Activated CD8-positive, alpha-beta memory T cell treated with anti-CD3 and anti-CD28 coated beads, Interleukin-2, amount 50 U/mL, for 4 hours (primary cell): ENCODE results near the gene CD63.
"Not testable (repeated sequence)": the region's sequence is repeated elsewhere in the genome, so short reads cannot be mapped to it uniquely, and the experiment has no call there.

Experiments
- DNase-seq: peaks from one replicate; pipeline ENCODE4 v3.0.0-alpha.2; 2020

Gene CD63, protein sequence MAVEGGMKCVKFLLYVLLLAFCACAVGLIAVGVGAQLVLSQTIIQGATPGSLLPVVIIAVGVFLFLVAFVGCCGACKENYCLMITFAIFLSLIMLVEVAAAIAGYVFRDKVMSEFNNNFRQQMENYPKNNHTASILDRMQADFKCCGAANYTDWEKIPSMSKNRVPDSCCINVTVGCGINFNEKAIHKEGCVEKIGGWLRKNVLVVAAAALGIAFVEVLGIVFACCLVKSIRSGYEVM

DNA sequence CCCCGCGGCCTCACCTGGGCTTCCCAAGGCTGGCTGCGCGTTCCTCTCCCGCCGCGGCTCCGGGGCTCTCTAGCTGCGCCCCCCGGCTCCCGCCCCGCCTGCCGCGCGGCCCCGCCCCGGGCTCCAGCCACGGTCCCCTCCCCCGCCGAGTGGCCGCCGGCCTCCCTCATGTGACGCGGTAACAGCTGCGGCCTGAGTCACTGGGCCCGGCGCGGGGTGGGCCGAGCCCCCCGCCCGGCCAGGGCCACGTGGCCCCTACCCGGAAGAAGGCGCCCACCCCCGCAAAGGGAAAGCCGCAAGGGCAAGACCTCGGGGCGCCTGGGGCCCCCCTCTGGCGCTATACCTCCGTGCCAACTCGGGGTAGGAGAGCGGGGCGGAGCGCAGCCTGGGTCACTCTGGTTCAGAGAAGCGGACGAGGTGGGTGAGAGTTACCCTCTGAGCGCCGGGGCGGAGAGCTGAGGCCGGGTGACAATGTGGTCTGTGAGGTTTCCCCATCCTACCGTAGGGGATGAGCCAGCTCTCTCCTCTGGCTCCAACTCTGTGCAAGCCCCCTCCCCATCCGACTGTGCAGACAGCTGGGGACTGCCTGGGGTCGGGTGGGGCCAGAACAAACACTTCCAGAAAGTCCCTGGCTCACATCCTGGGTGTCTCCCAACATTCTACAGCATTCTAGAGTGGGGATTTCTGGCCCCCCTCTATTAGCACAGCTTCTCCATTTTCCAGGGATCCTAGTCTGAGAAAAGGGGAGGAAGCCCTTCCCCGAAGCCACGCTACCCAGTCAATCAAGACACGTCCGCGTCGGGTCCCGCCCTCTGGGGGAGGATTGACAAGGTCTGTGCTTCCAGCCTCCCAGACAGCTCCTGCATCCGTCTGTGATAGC lies at the start of gene CD63:
Gene CD63 (minus strand): TSS at position 71 of the 880 bp plus-strand sequence. CDS start 668 bp downstream, outside the sequence.
- DNase-seq: peak; percentile 74

DNA sequence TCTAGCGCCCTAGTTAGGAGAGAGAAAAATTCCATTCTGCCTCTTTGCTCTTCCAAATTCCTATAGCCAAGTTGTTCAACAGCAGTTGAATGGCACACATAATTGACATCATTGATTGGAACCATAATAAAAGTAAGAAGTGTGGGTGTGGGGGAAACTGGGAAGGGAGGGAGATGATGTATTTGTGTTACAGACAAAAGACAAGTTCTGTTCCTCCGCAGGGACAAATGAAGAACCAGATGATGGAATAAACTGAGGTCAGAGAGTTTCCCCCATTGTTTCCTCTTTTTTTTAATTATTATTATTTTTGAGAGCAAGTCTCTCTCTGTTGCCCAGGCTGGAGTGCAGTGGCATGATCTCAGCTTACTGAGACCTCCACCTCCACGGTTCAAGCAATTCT lies 49.0 kb upstream of the CD63 start:
- no peak for DNase-seq

DNA sequence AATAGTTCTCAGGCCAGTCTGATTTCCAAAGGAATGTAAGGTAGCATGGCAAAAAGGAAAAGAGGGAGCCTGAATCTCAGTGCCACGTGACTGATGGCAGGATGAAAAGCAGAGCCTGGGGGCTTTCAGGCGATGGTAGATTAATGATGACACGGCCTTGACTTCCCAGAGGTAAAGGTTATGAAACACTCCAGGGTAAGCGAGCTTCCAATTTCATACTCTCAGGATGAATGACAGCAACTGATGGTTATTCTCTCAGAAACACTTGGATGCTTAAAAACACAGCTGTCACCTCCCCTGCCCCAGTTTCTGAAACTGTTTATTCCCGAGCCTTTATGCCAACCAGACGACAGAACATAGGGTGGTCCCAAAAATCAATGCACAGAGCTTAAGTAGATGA lies 42.9 kb upstream of the CD63 start:
- DNase-seq: no peak

DNA sequence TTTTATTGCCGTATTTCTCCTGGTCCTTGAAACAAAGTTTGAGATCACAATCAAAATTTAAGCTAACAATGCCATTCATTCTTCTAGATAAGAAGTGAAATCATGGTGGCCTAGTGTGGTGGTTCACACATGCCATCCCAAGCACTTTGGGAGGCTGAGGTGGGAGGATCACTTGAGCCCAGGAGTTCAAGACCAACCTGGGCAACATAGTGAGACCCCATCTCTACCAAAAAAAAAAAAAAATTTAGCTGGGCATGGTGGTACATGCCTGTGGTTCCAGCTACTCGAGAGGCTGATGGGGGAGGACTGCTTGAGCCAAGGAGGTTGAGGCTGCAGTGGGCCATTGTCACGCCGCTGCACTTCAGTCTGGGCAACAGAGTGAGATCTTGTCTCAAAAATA lies 38.3 kb upstream of the CD63 start:
- DNase-seq: no peak

DNA sequence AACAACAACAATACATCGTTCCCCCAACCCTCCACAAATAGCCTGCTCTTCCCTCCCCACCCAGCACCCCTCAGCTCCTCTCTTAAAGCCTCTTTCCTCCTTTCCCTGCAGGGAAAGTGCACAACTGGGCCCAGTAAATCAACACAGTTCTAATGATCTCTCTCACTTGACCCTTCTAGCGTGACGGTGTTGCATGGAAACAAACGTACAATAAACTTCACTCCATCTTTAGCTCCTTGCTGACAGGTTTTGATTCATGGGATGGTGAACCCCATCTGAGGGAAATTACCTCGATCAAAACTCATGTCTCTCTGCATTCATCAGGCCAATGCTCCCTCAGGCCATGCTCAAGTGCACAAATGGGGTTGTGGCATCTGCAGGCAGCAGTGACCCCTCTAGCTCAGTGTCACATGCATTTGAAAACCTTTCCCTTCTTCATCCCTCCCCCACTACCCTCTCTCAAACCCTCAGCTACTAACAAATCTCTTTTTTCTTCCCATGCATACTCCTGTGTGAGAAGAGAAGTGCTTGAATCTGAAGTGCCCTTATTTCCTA lies 37.0 kb upstream of the CD63 start:
- DNase-seq: no peak

DNA sequence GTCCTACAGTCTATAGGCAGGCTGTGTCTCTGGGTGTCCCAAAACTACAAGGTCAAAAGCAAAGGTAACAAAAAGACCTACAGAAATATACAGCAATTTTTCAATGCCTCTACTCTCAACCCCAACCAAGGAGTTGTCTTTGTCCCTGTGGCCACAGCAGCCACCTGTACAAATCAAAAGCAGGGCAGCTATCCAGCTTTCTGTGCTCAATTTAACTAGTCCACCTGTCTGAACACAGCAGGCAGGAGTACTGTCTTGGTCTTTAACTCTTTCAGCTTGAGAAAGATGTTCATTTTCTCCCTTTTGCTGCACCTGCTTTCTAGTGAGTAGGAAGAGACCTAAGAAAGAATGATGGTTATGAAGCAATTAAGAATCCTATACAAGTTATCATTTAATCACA lies 33.8 kb upstream of the CD63 start:
- DNase-seq: no peak

DNA sequence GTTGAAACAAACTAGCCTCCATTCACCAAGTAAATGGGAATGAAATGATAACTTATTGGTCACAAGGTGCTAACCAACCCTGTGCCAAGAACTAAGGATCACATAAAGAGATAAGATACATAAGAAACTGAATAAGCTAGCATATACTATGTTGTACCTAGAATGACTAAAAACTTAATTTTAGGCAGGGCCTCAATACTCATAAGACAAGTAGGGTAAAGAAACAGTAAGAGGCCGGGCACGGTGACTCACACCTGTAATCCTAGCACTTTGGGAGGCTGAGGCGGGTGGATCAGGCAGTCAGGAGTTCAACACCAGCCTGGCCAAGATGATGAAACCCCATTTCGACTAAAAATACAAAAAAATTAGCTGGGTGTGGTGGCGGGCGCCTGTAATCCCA lies 31.9 kb upstream of the CD63 start:
- DNase-seq: no peak

DNA sequence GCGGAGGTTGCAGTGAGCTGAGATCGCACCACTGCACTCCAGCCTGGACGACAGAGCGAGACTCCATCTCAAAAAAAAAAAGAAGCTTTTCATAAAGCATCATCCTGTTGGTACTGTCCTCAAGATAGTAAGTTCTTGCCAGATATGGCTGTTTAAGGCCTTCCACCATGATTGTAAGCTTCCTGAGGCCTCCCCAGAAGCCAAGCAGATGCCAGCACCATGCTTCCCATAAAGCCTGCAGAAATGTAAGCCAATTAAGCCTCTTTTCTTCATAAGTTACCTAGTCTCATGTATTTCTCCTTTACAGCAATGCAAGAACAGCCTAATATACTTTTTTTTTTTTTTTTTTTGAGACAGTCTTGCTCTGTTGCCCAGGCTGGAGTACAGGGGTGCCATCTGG lies 29.8 kb upstream of the CD63 start:
- DNase-seq: not testable (repeated sequence)

DNA sequence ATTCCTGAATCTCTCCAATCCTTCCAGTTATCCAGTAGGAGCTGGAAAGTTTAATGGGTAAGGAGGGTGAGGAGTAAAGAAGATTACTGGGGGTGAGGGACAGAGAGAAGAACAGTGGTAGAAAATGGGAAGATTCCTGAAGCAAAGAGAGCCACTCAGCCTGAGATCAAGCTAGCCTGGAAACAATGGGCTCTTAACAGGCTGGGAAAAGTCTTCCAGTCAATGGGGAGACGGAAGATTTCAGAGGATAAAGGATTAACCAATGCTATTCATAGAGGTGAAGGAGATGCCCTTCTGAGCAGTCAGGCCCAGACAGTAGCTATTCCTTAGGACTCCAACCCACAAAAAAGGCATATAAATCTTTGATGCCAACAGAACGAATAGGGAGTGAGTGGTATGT lies 28.9 kb upstream of the CD63 start:
- DNase-seq: no peak

DNA sequence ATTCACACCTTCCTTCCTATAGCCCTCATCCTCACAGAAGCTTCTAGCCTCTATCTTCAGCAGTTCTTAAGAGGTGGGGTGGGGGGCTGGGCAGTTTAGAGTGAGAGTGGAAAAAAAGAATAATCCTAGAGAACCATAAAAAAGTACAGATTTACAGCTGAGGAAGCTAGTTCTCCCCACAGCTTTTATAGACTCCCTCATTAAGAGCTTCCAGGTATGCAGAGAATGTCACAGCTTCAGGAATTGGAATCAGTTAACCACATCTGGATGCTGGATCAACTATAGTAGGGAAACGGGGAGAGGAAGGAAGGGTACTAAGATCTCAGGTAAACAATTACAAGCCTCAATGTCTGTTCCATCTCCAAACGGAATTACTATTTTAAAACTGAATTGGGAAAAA lies 26.4 kb upstream of the CD63 start:
- DNase-seq: no peak

DNA sequence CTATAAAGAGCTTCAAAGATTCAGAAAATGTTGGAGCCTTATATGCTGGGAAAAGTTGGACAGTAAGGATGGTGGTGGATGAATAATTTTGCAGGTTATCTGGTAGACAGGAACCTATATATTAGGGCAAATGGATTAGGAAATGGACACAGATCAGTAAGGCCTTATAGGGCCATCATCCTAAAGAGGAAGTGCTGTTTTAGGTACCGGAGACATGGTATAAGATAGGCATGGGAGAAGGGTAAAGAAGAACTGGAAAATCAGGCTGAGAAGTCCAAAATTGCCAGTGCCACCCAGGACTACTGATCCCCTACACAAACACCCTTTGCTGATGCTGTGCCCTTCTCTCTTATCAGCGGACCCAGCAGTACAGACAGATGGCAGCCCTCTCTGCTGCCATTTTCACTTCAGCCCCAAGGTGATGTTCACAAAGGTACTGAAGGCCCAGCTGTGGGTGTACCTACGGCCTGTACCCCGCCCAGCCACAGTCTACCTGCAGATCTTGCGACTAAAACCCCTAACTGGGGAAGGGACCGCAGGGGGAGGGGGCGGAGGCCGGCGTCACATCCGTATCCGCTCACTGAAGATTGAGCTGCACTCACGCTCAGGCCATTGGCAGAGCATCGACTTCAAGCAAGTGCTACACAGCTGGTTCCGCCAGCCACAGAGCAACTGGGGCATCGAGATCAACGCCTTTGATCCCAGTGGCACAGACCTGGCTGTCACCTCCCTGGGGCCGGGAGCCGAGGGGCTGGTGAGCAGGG lies 19.6 kb upstream of the CD63 start:
- DNase-seq: no peak

DNA sequence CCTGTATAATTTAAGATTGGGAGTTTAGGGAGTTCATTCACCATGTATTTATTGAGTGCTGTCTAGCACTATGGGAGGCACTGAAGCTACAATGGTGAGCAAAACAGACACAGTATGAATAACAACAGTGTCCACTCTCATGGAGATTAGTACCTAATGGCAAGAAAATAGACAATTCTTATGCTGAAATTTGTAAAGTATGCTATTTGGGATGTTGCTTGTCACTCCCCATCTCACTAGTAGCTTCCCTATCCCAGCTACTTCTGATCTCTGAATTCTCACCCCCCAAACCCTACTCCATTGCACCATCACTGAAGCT lies 18.1 kb upstream of the CD63 start:
- DNase-seq: no peak

DNA sequence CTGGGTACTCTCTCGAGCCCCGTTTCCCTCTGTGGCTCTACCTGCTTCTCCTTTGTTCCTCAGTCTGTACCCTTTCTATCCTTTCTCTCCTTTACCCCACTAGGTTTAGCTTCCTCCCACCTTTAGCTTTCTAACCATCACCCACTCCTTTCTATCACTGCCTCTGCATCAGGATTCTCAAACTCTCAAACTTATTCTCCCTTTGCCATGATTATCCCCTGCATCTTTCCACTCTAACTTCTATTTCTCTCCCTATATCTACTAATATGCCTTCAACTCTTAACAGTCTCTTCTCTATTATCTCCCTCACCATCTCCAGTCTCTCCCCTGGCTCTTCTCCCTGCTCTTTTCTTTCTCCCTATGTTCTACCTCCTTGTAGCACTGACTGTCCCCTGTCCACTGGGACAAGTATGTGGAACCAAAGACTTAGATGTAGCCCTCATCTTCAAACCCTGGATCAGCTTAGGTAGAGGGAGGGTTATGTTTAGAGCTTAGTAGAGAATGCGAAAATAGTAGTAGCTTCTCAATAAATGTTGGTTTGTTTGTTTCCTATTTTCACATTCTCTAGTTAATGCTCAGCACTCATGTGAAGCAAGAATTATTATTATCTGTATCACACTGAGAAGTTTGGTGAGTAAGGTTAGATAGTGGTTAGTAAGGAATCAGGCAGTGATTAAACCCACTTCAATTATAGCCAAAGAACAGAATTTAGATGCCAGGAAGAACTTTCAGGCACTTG lies 17.5 kb upstream of the CD63 start:
- no peak for DNase-seq

DNA sequence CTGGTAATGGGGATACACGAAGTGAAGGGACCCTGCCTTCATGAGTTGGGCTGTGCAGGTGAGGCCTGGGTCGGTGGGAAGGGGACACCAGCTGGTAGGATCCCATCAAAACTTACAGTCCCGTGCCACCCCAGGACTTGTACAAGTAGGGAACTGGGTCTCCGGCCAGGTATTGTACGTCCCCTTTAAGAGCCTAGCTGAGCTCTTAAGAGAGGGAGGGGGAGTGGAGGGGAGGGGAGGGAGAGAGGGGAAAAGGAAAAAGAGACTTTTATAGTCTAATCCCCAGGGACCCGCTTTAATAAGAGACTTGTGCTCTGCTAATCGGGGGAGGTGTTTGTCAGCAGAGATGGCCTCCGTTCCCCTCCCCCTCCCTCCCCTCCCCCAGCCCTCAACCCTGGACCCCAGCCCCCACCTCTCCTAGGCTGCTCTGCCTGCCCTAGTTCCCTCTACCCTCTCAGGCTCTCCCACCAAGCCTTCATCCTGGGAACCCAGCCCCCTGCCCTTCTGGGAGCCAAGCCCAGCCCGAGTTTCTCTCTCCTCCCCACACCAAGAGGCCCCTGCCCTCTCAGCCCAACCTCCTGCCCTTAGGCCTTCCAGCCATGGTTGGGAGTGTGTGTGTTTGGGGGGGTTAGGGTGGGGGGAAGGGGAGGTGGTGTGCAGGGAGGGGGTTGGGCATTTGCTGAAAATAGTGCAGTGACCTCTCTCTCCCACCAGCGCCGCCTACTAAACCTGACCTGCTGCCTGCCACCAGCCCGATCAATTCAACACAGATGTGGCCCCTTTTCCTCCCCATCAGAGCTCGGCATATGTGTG lies 16.8 kb upstream of the CD63 start:
- DNase-seq: no peak

DNA sequence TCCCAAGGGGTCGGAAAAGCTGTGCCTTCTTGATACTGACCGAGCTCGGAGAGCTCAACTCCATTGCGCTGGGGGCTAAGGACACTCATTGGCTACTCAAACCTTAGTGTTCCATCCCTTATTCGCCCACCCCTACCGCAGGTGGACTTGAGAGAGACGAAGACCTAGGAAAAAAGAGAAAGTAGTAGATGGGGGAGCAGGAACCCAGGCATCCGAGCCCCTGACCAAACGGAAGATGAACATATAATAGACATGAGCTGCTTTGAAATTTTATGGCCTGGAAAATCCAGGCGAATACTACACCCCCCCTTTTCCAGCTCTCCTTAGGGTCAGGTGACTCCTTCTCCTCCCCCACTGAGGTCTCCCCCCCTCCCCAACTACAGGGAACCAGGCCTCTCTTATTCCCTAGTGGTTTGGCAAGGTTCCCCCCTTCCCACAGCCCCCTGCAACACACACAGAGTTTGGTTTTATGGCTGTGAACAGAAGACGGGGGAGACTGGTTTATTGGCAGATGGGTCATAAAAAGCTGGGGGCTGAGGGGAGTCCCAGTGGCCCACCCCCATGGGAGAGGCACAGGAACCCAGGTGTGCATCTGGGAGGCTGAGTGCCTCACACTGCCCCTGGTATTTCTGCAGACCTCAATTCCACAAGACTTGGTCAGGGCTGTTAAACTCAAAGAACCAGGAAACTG lies 15.7 kb upstream of the CD63 start:
- no peak for DNase-seq

DNA sequence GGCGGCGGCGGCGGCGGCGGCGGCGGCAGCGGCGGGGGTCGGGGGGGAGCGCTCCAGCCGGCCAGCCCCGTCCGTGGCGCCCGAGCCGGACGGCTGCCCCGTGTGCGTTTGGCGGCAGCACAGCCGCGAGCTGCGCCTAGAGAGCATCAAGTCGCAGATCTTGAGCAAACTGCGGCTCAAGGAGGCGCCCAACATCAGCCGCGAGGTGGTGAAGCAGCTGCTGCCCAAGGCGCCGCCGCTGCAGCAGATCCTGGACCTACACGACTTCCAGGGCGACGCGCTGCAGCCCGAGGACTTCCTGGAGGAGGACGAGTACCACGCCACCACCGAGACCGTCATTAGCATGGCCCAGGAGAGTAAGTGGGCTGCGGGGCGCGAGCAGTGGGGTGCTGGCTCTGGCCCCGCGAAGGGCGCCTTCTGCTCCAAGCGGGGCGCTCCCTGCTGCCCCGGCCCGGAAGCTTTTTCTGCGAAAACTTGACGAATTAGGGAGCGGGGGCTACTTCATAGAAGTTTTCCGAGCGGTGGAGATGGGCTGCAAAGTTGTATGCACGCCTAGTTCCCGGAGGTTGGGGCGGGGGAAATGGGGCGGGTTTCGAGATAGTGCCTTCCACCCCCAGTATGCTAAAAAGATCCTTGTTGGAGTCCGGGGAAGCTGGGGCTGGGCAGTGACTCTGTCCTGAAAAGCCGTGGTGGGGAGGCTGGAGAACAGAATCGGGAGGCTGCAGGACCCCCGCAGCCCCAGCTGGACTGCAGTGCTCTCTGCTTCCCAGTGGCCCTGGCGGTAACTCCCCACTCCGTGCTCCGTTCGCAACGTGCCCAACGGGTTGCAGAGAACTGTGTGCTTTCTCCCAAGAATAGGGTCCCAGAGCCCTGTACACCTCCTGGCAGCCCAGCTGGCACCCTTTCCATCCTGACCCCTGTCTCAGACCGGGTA lies 14.9 kb upstream of the CD63 start:
- DNase-seq: peak; percentile 48

DNA sequence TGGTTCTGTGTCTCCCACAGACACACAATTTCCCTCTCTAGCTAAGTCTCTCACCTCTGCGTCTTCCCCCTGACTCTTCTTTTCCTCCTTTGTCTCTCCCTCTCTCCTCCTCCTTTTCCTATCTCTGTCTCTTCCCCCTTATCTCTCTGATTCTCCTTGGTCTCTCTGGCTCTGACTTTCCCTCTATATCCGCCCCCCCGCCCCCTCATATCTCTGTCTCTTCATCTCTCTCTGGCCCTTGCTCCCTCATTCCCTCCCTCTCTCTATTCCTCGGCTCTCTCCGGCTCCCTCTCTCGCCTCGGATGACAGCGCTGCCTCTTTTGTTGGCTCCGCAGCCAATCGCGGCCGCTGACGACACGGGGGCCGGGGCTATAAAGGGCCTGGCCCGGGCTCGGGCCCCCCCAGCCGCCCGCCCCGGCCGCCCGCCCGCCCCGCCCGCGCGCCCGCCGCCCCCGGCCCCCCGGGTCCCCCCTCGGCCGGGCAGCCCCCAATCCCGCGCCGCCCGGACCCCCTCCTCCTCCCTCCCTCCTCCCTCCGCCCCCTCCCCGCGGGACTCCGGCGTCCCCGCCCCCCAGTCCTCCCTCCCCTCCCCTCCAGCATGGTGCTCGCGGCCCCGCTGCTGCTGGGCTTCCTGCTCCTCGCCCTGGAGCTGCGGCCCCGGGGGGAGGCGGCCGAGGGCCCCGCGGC lies 14.1 kb upstream of the CD63 start, which contains the start of gene GDF11:
Gene GDF11 (plus strand): TSS at position 404 of the 687 bp plus-strand sequence. CDS start 195 bp downstream, at position 599.
- DNase-seq: peak; percentile 74

DNA sequence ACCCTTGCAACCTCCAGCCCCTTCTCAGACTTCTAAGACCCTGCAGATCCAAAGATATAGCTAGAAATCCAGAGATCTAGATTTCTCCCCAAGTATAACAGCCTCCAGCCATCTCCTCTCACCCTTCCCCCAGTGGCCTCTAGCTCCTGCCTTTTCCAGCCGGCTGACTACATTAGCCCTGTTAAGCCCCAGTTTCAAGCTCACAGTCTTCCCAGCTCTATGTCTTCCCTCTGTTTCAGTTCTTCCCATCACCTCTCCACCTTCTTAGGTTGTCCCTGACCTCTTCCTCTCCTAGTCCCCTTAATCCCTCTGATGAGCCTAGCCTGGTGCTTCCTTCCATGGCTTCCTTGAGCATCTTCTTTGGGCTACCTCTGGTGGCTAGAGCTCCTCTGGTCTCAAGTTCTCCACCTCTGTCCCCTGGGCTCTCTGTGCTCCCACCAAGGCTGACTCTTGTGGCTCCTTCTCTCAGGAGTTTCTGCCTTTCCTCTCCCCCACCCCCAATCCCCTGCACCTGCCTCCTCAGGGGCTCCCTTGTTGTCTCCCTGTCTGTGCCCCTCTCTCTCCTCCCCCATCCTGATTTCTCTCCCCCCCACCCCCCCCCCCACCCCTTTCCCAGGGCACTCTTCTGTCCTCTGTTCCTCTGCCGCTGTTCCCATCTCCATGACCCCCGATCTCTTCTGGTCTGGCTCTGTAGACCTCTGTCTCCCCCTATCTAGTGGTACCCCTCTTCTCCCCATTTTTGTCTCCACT lies 13.3 kb upstream of the CD63 start:
- DNase-seq: no peak

DNA sequence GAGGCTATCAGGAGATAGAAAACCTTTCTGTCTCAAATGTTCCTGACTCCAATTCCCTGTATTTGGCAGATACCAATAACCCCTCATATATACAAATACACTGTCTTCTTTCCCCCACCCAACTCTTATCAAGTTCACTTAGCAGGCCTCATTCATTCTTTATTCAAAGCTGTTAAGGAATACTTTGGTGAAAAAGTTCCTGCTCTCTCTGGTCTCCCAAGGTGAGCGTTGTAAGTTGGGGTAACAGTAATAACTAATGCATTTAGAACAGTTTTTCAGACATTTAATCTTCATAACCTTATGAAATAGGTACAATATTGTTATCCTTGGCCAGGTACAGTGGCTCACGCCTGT lies 10.2 kb upstream of the CD63 start:
- no peak for DNase-seq
